Fibroblast of lung (primary cell): ENCODE results near the gene POLK. TPM values are rescaled to one million over a fixed set of nuclear protein-coding genes. Genes with fewer than 3 reads are reported as not detected.
"Not testable (repeated sequence)": the region's sequence is repeated elsewhere in the genome, so short reads cannot be mapped to it uniquely, and the experiment has no call there.

Experiments used
- DNase-seq, 2 donors: peaks; one replicate each; pipeline versions ENCODE4 v3.0.0 to v3.0.0-alpha.2; 2010; ENCODE audit warnings: low read depth in 2 of 2
- H2AFZ ChIP-seq: 2 replicates; pipeline ENCODE4 v1.5.1; 2012; ENCODE audit warnings: low read length, control low read depth, inconsistent platforms
- H3K27ac ChIP-seq: 2 replicates; pipeline ENCODE4 v1.5.1; 2011; ENCODE audit warnings: low read length, control low read depth; ENCODE audit not compliant: insufficient read depth
- H3K27me3 ChIP-seq: 2 replicates; pipeline ENCODE4 v1.5.1; 2011; ENCODE audit warnings: mild to moderate bottlenecking, low read length; ENCODE audit not compliant: control insufficient read depth, insufficient read depth
- H3K36me3 ChIP-seq: 2 replicates; pipeline ENCODE4 v1.5.1; 2011; ENCODE audit warnings: low read length; ENCODE audit not compliant: control insufficient read depth, insufficient read depth
- H3K4me1 ChIP-seq: 2 replicates; pipeline ENCODE4 v1.5.1; 2011; ENCODE audit warnings: low read length; ENCODE audit not compliant: control insufficient read depth, insufficient read depth; ENCODE audit errors: extremely low read depth
- H3K4me2 ChIP-seq: 2 replicates; pipeline ENCODE4 v1.5.1; 2011; ENCODE audit warnings: low read length, control low read depth; ENCODE audit not compliant: insufficient read depth; ENCODE audit errors: extremely low read depth
- H3K4me3 ChIP-seq, 4 experiments: fragments of 200-600 bp in 1 of 4; sonication (generic) in 1 of 4; replicated peaks in 1 of 4; 2 replicates each; pipeline ENCODE4 v1.5.1; 2011 to 2016; ENCODE audit warnings: low read length in 4 of 4, low read depth in 3 of 4, mild to moderate bottlenecking in 3 of 4, control low read depth in 2 of 4, inconsistent platforms in 1 of 4, mixed read lengths in 1 of 4; ENCODE audit not compliant: insufficient read depth in 1 of 4; ENCODE audit errors: control extremely low read depth in 1 of 4
- H3K79me2 ChIP-seq: 2 replicates; pipeline ENCODE4 v1.5.1; 2012; ENCODE audit warnings: mild to moderate bottlenecking, low read length, inconsistent platforms; ENCODE audit not compliant: control insufficient read depth, insufficient read depth
- H3K9ac ChIP-seq: 2 replicates; pipeline ENCODE4 v1.5.1; 2011; ENCODE audit warnings: mild to moderate bottlenecking, low read length, control low read depth; ENCODE audit not compliant: insufficient read depth
- H3K9me3 ChIP-seq: 2 replicates; pipeline ENCODE4 v1.5.1; 2012; ENCODE audit warnings: low read depth, low read length; ENCODE audit not compliant: control insufficient read depth, insufficient read depth
- H4K20me1 ChIP-seq: 2 replicates; pipeline ENCODE4 v1.5.1; 2011; ENCODE audit warnings: low read length; ENCODE audit not compliant: control insufficient read depth, insufficient read depth; ENCODE audit errors: extremely low read depth
- CTCF ChIP-seq, 2 donors: IDR thresholded peaks in 1 of 2; conservative IDR thresholded peaks in 1 of 2; 1 replicate in 1 of 2; 2 replicates in 1 of 2; pipeline ENCODE4 v1.5.1; 2011 to 2012; ENCODE audit warnings: low read length in 2 of 2, control low read depth in 1 of 2, inconsistent platforms in 1 of 2, low read depth in 1 of 2, mild to moderate bottlenecking in 1 of 2
- EZH2 ChIP-seq: IDR thresholded peaks from 2 replicates; pipeline ENCODE4 v1.5.1; 2012; ENCODE audit warnings: low read length, control low read depth, mild to moderate bottlenecking; ENCODE audit errors: missing control alignments
- polyA plus RNA-seq, 2 donors: library from polyadenylated mRNA; depleted of rRNA in 1 of 2; stranded (reverse) in 1 of 2; unstranded in 1 of 2; fragments of >200 nt; gene quantifications; 2 replicates each; pipeline ENCODE4 v1.2.1, GENCODE V29; 2011 to 2012; ENCODE audit warnings: missing spikeins in 1 of 2
- total RNA-seq: library from RNA; depleted of rRNA; stranded (reverse); fragments of >200 nt; gene quantifications from 2 replicates; pipeline ENCODE4 v1.2.1, GENCODE V29; 2014

Gene POLK
- total and polyA plus RNA-seq, 2 donors (not counting 1 experiment from before 2014, with no cell fraction given): 32.0 to 44.9 TPM

GRCh38 chr5:75568202-75568601 lies 56.5 kb downstream of the POLK start:
- no peak overlapping the region for H3K27ac ChIP-seq
- H3K4me2 ChIP-seq: peak overlapping the region; percentile 2
- peaks cover 2% of the 10 kb centered on the region for H3K36me3 ChIP-seq
- no peak overlapping the region for H3K4me3 ChIP-seq
- H4K20me1 ChIP-seq: no peaks in the 10 kb centered on the region
- peaks cover 5% of the 10 kb centered on the region for H3K79me2 ChIP-seq
- H3K9me3 ChIP-seq: no peaks in the 10 kb centered on the region
- no peak overlapping the region for H3K9ac ChIP-seq
- H3K27me3 ChIP-seq: no peaks in the 10 kb centered on the region
- peaks cover 12% of the 10 kb centered on the region for H3K4me1 ChIP-seq
- no peak overlapping the region for H2AFZ ChIP-seq
- DNase-seq: no peak
- TF ChIP-seq CTCF (conservative IDR thresholded peaks at IDR 0.05 in 1 of 2, IDR thresholded peaks at IDR 0.05 in 1 of 2; ENCODE audit: low read depth in 1 of 2, low read length in 2 of 2) (no peak), EZH2 (no peak)

- peaks cover 3% of the 10 kb centered on the region for H3K79me2 ChIP-seq
These were observed 59.9 kb downstream of the POLK start for GRCh38 chr5:75571547-75571946.

GRCh38 chr5:75574791-75575190 lies 63.1 kb downstream of the POLK start:
- peak; percentile 41 to 43 for DNase-seq
- H3K4me3 ChIP-seq: no peak overlapping the region
- H4K20me1 ChIP-seq: no peaks in the 10 kb centered on the region
- no peak overlapping the region for H2AFZ ChIP-seq
- TF ChIP-seq CTCF (conservative IDR thresholded peaks at IDR 0.05 in 1 of 2, IDR thresholded peaks at IDR 0.05 in 1 of 2; ENCODE audit: low read depth in 1 of 2, low read length in 2 of 2) (no peak), EZH2 (no peak)
- no peaks in the 10 kb centered on the region for H3K9me3 ChIP-seq
- peaks cover 7% of the 10 kb centered on the region for H3K4me1 ChIP-seq
- H3K36me3 ChIP-seq: no peaks in the 10 kb centered on the region
- peak overlapping the region; percentile 25 for H3K27ac ChIP-seq
- H3K4me2 ChIP-seq: no peak overlapping the region
- H3K27me3 ChIP-seq: no peaks in the 10 kb centered on the region
- H3K79me2 ChIP-seq: no peaks in the 10 kb centered on the region
- no peak overlapping the region for H3K9ac ChIP-seq

More at GRCh38 chr5:75571547-75571946, 59.9 kb downstream of the POLK start:
- H3K4me1 ChIP-seq: peaks cover 15% of the 10 kb centered on the region
- H3K27me3 ChIP-seq: no peaks in the 10 kb centered on the region
- no peaks in the 10 kb centered on the region for H4K20me1 ChIP-seq
- no peak overlapping the region for H3K27ac ChIP-seq
- TF ChIP-seq CTCF (conservative IDR thresholded peaks at IDR 0.05 in 1 of 2, IDR thresholded peaks at IDR 0.05 in 1 of 2; ENCODE audit: low read depth in 1 of 2, low read length in 2 of 2) (no peak), EZH2 (no peak)
- H3K4me2 ChIP-seq: no peak overlapping the region
- peaks cover 2% of the 10 kb centered on the region for H3K36me3 ChIP-seq
- H2AFZ ChIP-seq: no peak overlapping the region
- no peak overlapping the region for H3K9ac ChIP-seq
- H3K9me3 ChIP-seq: no peaks in the 10 kb centered on the region
- no peak for DNase-seq
- no peak overlapping the region for H3K4me3 ChIP-seq

- not testable (repeated sequence) for H3K79me2 ChIP-seq, H3K4me2 ChIP-seq, H3K27ac ChIP-seq, H3K36me3 ChIP-seq, H4K20me1 ChIP-seq, DNase-seq, H3K9ac ChIP-seq, H3K9me3 ChIP-seq, H2AFZ ChIP-seq, H3K4me3 ChIP-seq, H3K4me1 ChIP-seq, H3K27me3 ChIP-seq
These were observed 66.6 kb downstream of the POLK start for GRCh38 chr5:75578280-75578679.
